Upper lobe of left lung (tissue), 6 donors: ENCODE measurements around the gene GALNT18. TPM values are rescaled to one million over a fixed set of nuclear protein-coding genes. Genes with fewer than 3 reads are reported as not detected.

ENCODE experiments used
- ATAC-seq, 2 donors: fragments of 200-7000 bp; cut with Tn5 transposase; one replicate each; pipeline ENCODE4 v1.9.1; 2022; ENCODE audit warnings: mild to moderate bottlenecking in 2 of 2, moderate library complexity in 2 of 2; ENCODE audit not compliant: low FRiP score in 2 of 2
- DNase-seq, 2 donors: peaks; one replicate each; pipeline ENCODE4 v3.0.0-alpha.2; 2019 to 2020
- H3K27ac ChIP-seq, 4 donors: fragments of 200-600 bp; sonication (generic); one replicate each; pipeline ENCODE4 v1.5.1; 2016 to 2019
- H3K27me3 ChIP-seq, 4 donors: fragments of 200-600 bp; sonication (generic); one replicate each; pipeline ENCODE4 v1.5.1; 2017 to 2019
- H3K36me3 ChIP-seq, 4 donors: fragments of 200-600 bp; sonication (generic); one replicate each; pipeline ENCODE4 v1.5.1; 2016 to 2019
- H3K4me1 ChIP-seq, 4 donors: fragments of 200-600 bp; sonication (generic); one replicate each; pipeline ENCODE4 v1.5.1; 2018 to 2019
- H3K4me3 ChIP-seq, 4 donors: fragments of 200-600 bp; sonication (generic); one replicate each; pipeline ENCODE4 v1.5.1; 2017 to 2019; ENCODE audit warnings: mild to moderate bottlenecking in 2 of 4, moderate library complexity in 1 of 4
- H3K9me3 ChIP-seq, 4 donors: fragments of 200-600 bp; sonication (generic); one replicate each; pipeline ENCODE4 v1.5.1; 2018 to 2019
- EP300 ChIP-seq, 4 donors: sonication (generic); formaldehyde crosslinking; IDR thresholded peaks; one replicate each; pipeline ENCODE4 v1.5.1; 2017; ENCODE audit warnings: antibody characterized with exemption in 4 of 4, control low read depth in 2 of 4
- POLR2A ChIP-seq, 4 donors: fragments of 450-650 bp; IDR thresholded peaks; one replicate each; pipeline ENCODE4 v1.5.1; 2016 to 2017; ENCODE audit warnings: antibody characterized with exemption in 4 of 4, mild to moderate bottlenecking in 2 of 4
- POLR2AphosphoS5 ChIP-seq, 2 donors: sonication (generic); formaldehyde crosslinking; IDR thresholded peaks; one replicate each; pipeline ENCODE4 v1.5.1; 2017; ENCODE audit warnings: antibody characterized with exemption in 2 of 2
- WGBS, 2 donors: methylation state at CpG; one replicate each; pipeline ENCODE4 v1.1.5; 2017 to 2018; 5-methylcytosine and 5-hydroxymethylcytosine counted together
- total RNA-seq, 6 donors: library from RNA; depleted of rRNA in 4 of 6; stranded (reverse); fragments of >200 nt in 4 of 6; gene quantifications; one replicate each; pipeline versions ENCODE4 v1.1.0 to v1.2.1, GENCODE V29; 2016 to 2021
- TF ChIP-seq, protein P1 (sequence below), 6 experiments: fragments of 450-650 bp in 4 of 6; fragments of 200-600 bp in 2 of 6; sonication (generic) in 2 of 6; IDR thresholded peaks; one replicate each; pipeline ENCODE4 v1.5.1; 2016 to 2019; ENCODE audit warnings: antibody characterized with exemption in 6 of 6
- donor health status: DM: no; HTN: no; CAD: no; lungs with moderate emphysema.
- donor health status: DM: no; HTN: yes; CAD: no; lungs with severe emphysema.

GALNT18 gene
- total RNA-seq, 6 donors from 2014 or later: 48.2 to 115 (median 61.8) TPM

DNA sequence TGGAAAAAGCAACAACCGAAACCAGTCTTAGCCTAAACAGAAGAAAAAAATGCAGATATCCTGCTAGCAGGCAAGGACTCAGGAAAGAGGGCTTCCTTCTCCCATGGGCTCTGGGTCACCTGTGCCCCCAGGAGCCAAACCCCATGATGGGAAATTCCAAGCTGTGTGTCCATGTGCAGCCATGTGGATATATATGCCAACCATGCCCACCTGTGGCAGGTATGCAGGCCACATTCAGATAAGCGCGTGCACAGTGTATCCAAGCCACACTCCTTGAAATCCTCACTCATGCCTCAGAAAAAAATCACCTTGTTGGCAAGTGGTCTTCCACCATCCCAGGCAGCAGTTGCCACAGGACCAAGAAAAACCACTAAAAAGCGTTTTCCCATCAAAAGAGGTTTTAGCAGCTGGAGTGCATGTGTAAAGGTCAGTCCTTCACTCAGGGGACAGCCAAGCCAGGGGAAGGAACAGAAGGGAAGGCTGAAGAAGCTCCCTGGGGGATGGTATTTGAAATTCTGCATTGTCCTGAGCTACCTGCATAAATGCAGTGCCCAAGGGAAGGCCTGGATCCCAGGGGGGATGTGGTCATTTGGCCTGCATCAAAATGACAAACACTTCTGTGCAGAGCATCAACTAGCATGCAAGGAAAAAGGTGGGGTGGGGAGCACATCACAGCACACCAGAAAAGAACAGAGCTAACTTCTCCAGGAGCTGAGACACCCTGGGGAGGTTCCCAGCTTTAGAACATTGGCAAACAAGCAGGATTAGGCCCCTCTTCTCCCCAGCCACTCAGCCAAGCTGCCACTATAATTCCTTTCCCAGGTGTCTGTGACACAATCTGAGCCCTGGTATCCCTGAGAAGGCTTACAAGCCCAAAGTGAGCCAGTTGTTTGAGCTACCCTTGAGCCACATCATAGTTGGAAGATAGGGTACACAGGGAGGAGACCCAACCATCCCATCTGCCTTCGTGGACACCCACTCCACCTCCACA, 76.2 kb downstream of the GALNT18 start:
- 82 to 86% methylated on average over 5 of the region's 5 CpGs for WGBS, 2 donors
- H3K4me3 ChIP-seq: no peak overlapping the region
- H3K36me3 ChIP-seq: no peaks in the 10 kb centered on the region
- H3K9me3 ChIP-seq: no peaks in the 10 kb centered on the region
- peak overlapping the region in 1 of 4 donors; percentile 31 for H3K27ac ChIP-seq
- TF ChIP-seq, protein P1, sequence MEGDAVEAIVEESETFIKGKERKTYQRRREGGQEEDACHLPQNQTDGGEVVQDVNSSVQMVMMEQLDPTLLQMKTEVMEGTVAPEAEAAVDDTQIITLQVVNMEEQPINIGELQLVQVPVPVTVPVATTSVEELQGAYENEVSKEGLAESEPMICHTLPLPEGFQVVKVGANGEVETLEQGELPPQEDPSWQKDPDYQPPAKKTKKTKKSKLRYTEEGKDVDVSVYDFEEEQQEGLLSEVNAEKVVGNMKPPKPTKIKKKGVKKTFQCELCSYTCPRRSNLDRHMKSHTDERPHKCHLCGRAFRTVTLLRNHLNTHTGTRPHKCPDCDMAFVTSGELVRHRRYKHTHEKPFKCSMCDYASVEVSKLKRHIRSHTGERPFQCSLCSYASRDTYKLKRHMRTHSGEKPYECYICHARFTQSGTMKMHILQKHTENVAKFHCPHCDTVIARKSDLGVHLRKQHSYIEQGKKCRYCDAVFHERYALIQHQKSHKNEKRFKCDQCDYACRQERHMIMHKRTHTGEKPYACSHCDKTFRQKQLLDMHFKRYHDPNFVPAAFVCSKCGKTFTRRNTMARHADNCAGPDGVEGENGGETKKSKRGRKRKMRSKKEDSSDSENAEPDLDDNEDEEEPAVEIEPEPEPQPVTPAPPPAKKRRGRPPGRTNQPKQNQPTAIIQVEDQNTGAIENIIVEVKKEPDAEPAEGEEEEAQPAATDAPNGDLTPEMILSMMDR (IDR thresholded peaks at IDR 0.05): no peak
- TF ChIP-seq EP300 (IDR thresholded peaks at IDR 0.05) (no peak), POLR2AphosphoS5 (IDR thresholded peaks at IDR 0.05) (no peak), POLR2A (IDR thresholded peaks at IDR 0.05) (no peak)
- ATAC-seq (no peak), DNase-seq (no peak)
- peaks cover 33 to 43% (median 37%) of the 10 kb centered on the region in 4 donors for H3K4me1 ChIP-seq
- H3K27me3 ChIP-seq: no peaks in the 10 kb centered on the region

DNA sequence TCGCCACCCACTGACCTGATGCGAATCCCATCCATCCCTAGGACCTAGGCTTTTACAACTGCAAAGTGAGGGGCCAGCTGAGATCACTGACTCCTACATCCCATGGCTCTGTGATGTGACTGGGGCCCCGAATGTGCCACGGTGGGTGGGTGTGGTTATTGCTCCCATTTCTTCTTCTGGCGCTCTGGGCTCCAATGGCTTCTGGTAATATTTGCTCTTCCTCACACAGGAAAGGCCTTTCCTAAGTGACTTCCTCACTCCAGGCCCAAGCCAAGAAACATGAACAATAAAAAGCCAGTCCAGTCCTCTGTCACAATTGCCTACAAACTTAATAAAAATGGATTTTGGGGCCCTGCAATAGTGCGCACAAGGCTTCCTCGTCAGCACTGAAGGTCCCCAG, 78.1 kb downstream of the GALNT18 start:
- ATAC-seq (no peak), DNase-seq (no peak)
- no peak overlapping the region for H3K4me3 ChIP-seq
- H3K4me1 ChIP-seq: peaks cover 30 to 44% (median 37%) of the 10 kb centered on the region in 4 donors
- H3K27me3 ChIP-seq: no peaks in the 10 kb centered on the region
- H3K36me3 ChIP-seq: no peaks in the 10 kb centered on the region
- H3K27ac ChIP-seq: peak overlapping the region in 3 of 4 donors; percentile 21 to 70 (median 41)
- WGBS, 2 donors: 75 to 82% methylated on average over 7 of the region's 7 CpGs
- TF ChIP-seq EP300 (IDR thresholded peaks at IDR 0.05) (no peak), POLR2A (IDR thresholded peaks at IDR 0.05) (no peak), POLR2AphosphoS5 (IDR thresholded peaks at IDR 0.05) (no peak)
- TF ChIP-seq, protein P1 (IDR thresholded peaks at IDR 0.05): no peak
- no peaks in the 10 kb centered on the region for H3K9me3 ChIP-seq

DNA sequence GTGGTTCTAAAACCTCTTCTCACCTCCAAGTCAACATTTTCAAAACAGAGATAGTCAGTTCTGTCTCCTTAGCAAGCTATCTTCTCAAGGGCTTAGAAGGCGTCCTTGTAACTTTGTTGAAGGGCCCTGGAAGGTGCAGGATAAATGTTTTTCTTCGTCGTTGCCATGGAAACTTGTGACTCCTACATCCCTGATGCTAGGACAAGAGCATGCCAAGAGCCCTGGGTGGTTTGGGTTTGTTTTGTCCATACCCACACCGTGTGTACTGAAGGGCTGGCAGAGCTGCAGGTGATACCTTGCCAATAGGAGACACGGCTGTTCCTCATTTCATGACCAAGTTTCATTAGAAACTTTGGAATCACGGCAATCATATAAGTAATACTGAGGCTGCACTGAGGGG, 81.6 kb downstream of the GALNT18 start:
- H3K27me3 ChIP-seq: no peaks in the 10 kb centered on the region
- TF ChIP-seq POLR2A (IDR thresholded peaks at IDR 0.05) (no peak), POLR2AphosphoS5 (IDR thresholded peaks at IDR 0.05) (no peak), EP300 (IDR thresholded peaks at IDR 0.05) (no peak)
- TF ChIP-seq, protein P1 (IDR thresholded peaks at IDR 0.05): no peak
- H3K4me3 ChIP-seq: no peak overlapping the region
- H3K36me3 ChIP-seq: no peaks in the 10 kb centered on the region
- H3K27ac ChIP-seq: peak overlapping the region in 1 of 4 donors; percentile 75
- no peaks in the 10 kb centered on the region for H3K9me3 ChIP-seq
- H3K4me1 ChIP-seq: peaks cover 52 to 56% (median 54%) of the 10 kb centered on the region in 4 donors
- WGBS, 2 donors: 85 to 86% methylated on average over 6 of the region's 6 CpGs
- ATAC-seq (no peak), DNase-seq (no peak)

DNA sequence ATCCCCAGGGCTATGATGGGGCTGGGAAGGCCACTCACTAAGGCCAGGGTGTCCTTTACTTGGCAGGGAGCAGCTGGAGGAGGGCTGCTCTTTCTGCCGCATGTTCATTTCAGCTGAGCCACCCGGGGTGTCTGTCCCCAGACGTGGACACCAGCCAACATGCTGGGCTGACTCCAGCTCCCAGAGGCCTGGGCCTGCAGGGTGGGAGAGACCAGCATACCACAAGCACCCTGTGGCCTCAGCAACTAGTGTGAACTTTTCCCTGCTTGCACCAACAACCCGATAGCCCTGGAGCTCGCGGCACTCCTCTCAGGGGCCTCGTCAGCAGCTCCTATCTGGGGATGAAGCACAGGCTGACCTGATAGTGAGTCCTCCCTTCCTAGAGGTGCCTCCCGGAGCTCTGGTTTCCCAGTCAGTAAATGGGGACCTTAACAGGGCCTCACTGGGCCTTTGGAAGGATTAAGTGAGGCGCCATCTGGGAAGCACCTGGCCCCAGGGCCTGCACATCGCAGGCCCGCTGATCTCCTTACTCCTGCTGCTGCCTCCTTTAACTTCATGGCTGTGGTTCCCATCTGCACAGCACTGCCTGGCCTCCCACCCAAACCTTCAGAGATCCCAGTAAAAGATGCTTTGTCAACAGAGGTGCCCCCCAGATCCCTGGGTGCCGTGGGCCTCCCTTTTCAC, 83.4 kb downstream of the GALNT18 start:
- TF ChIP-seq POLR2AphosphoS5 (IDR thresholded peaks at IDR 0.05) (no peak), EP300 (IDR thresholded peaks at IDR 0.05) (no peak), POLR2A (IDR thresholded peaks at IDR 0.05) (no peak)
- TF ChIP-seq, protein P1 (IDR thresholded peaks at IDR 0.05): no peak
- 70% methylated on average over 2 to 12 of the region's 12 CpGs for WGBS, 2 donors
- Histone ChIP-seq H3K36me3 (no peaks in the 10 kb centered on the region), H3K27me3 (no peaks in the 10 kb centered on the region), H3K27ac (peak overlapping the region in 3 of 4 donors; percentile 31 to 75 (median 56)), H3K9me3 (no peaks in the 10 kb centered on the region), H3K4me1 (peaks cover 42 to 54% (median 48%) of the 10 kb centered on the region in 4 donors), H3K4me3 (no peak overlapping the region)
- peak in 1 of 2 donors; percentile 8 for ATAC-seq
- DNase-seq: peak in 1 of 2 donors; percentile 34
